Left cardiac atrium (tissue), 4 donors: ENCODE measurements around the gene NHERF2. TPM values are rescaled to one million over a fixed set of nuclear protein-coding genes. Genes with fewer than 3 reads are reported as not detected.
A peak's percentile ranks its signal among the peaks of the same experiment; 100 is the strongest.
"Not testable (repeated sequence)": the region's sequence is repeated elsewhere in the genome, so short reads cannot be mapped to it uniquely, and the experiment has no call there.

Source experiments
- ATAC-seq, 2 donors: fragments of 200-7000 bp; cut with Tn5 transposase; one replicate each; pipeline ENCODE4 v1.9.1; 2020; ENCODE audit warnings: mild to moderate bottlenecking in 2 of 2, moderate library complexity in 2 of 2
- DNase-seq: peaks from one replicate; pipeline ENCODE4 v3.0.0-alpha.2; 2020
- intact Hi-C, 2 donors: fragments of 100-400 bp; cut with DNase I; formaldehyde crosslinking; loops; one replicate each; pipeline versions ENCODE4 v1.14.1 to v1.15.1; 2022 to 2023
- total RNA-seq, 2 donors: library from RNA; stranded (reverse); fragmentation: NEBNext Ultra II Directional; extraction: Animal tissue kit (Norgen Biotek cat#: 25700); gene quantifications; one replicate each; pipeline ENCODE4 v1.2.1, GENCODE V29; 2021
- donor health status: DM: no; HTN: yes; CAD: no.
- donor health status: DM: no; HTN: yes; CAD: no; lungs with severe emphysema.
- donor health status: DM: yes; HTN: yes; CAD: no.
- donor health status: Dilated cardiomyopathy.

NHERF2 gene
- total RNA-seq, 2 donors from 2014 or later: 164 to 242 TPM

DNA sequence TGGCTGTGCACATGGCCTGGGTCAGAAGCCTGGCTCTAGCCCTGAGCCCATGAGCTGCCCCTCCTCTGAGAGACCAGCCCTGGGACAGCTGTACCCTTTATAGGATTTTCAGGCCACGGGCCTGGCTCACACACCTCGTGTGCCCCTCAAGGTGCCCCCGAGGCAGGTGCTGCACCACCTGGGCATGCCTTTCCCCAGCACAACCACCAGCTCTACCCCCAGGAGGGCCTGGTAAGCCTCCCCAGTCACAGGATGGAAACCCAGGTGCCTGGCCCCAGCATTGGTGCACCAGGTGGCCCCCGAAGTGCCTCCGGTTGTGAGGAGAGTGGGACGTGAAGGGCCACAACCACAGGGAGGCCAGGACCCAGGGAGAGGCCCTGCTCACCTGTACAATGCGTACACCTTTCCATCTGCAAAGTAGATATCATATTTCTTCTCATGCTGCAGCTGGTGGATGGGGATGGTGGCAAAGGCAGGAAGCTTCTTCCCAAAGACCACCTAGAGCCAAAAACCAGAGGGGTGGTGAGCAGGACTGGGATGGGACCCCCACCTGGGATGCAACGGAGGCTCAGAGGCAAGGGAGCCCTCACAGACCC lies 23.4 kb upstream of the NHERF2 start:
- DNase-seq (no peak), ATAC-seq (no peak)
- intact Hi-C loops: no loop called here

DNA sequence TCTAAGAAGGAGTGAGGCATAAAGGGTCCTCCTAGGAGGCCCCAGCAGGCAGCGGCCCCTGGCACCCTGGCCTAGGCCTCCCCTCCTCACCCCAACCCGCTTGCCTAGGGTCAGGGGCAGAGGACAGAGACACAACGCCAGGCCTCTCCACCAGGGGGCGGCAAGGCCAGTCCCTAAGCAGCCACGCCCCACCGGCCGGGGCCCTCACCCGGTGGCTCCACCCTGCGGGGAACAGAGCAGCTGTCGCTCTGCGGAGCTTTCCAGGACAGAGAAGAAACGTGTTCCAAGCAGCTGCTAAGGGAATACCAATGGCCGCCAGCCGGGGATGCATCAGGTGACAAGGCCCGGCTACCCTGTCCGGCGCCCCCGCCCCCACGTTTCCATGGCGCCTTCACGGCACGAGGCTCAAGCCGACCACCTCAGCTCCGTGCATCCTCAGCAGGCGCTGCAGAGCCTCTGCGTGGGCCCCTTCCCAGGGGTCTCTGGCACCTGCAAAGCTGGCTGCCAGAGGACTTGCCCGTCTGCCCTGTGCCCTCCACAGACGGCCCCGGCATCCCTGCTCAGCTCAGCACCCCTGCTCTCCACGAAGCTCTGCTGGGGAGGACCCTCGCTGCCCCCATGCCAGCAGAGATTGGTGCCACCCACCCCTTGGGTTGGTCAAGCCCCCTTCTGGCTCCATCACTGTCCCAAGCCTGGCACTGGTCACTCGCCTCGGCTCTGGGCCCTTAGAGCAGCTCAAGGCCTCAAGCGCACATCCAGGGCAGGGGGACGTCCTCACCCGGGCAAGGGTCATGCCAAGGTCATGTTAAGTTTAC lies 22.7 kb upstream of the NHERF2 start:
- peak; percentile 73 to 74 for ATAC-seq
- intact Hi-C loops: no loop called here
- DNase-seq: peak; percentile 92

DNA sequence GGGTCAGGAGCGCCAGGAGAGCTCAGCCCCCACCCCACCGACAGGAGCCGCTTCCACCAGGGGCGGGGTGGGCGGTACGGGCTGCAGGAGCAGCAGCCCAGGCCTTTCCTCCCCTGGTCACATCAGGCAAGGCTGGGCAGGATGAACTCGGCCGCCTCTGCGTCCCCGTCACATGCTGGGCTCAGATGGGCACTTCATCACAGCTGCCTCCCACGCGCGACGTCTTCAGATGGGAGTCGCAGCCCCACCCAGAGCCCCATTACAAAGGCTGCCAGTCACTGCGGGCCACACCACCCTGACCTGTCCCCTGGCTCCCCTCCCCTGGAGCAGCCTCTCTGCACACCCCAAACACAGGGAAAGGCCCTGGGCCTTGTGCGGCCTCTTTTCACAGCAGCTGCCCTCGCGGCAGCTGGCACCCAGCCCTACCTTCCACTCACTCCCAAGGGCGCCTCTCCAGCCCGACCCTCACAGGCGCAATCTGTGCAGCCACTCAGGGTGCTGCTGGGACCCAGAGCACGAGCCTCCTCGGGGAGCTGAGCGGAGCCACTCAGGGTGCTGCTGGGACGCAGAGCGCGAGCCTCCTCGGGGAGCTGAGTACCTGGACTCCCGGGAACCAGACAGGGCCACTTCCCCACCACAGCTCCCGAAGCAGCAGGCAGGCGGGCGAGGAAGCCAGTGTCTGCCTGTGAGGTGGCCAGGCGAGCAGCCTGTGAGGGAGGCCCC lies 21.7 kb upstream of the NHERF2 start:
- DNase-seq (no peak), ATAC-seq (no peak)
- intact Hi-C loops: no loop called here

DNA sequence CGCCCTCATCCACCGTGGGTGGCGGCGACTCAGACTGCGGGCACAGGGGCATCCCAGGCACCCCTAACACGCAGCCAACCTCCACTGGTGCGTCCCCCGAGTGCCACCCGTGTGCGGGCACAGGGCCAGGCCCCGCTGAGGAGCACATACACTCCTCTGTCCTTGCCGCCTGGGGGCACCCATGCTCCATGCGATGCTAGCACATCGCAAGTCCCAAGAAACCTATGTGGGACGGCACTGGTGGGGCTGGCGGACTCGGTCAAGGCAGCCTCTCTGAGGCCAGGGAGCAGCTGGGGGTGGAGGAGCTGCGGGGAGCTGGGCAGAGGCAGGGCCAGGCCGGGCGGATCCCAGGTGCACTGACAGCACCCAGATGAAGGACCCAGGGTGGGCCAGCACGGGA lies 21.1 kb upstream of the NHERF2 start:
- intact Hi-C loops: no loop called here
- DNase-seq: no peak
- ATAC-seq: no peak

DNA sequence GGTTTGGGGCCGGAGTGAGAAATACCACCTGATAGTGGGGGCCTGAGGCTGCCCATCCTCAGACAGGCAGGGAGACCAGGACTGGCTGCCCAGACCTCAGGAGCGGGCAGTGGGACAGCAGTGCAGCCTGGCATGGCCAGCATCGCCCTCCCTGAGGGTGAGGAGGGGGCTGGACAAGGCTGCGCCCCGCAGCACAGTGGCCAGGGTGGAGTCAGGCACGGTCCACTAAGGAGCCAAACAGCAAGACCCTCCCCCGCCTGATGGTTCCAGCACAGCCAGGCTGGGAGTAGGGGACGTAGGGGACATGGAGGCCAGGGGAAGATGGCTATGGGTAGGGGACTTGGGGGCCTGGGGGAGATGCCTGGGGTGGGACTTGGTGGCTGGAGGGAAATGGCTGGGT lies 20.4 kb upstream of the NHERF2 start:
- DNase-seq (no peak), ATAC-seq (no peak)
- intact Hi-C loops: no loop called here

DNA sequence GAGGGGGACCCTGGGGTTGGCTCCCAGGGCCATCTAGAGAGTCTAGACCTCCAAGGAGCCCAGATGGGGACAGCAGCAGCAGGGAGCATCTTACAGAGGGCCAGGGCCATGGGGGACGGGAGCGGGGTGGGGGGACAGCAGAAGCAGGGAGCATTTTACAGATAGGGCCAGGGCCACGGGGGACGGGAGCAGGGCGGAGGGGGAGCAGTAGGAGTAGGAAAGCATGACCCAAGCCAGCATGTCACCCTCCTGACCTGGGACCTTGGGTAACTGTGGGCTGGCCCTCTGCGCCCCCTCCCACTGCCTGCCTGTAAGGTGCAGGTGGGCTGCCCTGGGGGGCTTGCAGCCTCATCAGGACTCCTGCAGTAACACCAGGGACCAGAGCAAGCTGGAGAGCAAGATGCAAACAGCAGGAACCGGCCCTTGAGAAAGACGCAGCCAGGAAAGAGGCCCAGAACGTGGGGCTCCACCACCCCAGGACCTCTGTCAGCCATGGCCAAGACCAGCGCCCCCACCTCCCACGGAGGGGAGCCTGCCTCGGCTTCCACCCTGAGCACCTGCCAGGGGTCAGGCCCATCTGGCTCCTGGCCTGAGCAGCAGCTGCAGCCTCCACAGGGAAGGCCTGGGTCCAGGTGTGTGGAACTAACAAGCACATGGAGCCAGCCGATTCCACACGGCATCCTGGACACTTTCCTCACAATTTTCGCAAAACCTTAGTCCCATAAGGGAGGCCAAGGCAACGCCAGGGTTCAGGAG lies 19.4 kb upstream of the NHERF2 start:
- DNase-seq: no peak
- no peak for ATAC-seq
- intact Hi-C loops: no loop called here

DNA sequence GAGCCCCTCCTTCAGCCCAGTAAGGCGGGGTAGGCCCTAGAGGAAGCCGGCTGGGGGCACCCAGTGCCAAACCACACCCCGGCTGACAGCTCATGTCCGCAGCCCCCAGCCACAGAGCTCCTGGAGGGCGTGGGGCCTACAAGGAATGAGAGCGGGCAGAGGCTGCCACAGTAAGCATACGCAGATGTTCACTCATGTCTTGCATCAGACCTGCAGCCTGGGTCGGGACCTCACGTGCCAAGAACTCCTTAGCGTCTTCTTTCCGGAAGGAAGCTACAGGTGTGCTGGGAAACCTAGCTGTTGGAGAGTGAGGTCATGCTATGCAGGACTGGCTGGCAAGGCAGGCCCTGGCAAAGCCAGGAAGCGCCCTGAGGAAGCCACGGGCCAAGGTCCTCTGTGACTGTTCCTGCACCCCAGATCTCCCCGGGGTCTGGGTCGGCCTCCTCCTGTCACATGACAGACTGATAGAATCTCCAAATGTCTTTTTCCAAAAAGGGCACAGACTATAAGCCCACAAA lies 18.6 kb upstream of the NHERF2 start:
- intact Hi-C loops: no loop called here
- DNase-seq: peak; percentile 68
- peak in 1 of 2 donors; percentile 60 for ATAC-seq

DNA sequence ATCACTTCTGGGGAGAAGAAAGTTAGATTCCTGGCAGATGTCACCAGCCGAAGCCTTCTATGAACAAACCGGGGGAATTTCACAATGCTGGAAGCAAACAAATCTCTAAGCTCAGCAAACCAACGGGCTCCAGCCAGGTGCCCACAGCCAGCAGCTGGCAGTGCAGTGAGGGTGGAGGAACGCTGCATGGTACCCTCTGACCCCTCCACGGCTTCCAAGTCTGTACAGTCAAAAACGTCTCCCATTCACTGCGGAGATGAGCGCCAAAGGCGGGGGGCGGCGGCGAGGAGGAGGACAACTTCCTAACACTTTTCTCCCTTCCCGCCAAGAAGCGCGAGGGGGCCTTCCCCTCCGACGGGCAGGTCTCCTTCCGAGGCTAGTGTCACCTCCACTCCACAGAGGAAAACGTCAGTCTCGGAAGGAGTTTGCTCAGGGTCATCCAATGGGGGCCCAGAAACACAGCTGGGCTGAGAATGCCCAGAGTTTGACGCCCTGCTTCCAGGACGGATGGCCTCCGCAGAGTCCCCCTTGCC lies 18.0 kb upstream of the NHERF2 start:
- ATAC-seq: peak; percentile 2 to 3
- no peak for DNase-seq
- intact Hi-C loops: no loop called here

DNA sequence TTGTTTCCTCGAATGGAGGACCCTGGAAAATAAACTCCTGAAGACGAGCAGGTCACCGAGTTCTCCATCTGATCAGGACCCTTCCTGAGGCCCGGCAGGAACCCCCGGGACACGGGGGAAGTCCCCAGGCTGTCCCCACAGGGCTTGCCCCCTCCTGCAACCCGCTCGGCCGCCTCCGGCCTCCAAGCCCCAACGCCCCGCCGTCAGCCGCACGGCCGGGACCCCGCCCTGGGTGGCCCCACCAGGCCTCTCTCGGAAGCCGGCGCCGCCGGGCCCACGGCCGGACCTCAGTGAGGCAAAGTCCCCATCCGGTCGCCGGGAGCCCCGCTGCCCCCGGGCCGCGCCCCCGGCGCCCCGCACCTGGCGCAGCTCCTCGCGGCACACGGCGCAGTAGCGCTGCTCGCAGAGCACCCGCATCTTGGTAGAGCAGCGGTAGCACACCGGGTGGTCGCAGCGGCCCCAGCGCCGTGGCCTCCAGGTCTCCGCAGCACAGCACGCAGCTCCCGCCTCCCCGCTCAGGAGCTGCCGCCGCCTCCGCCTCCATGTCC lies 17.5 kb upstream of the NHERF2 start:
- intact Hi-C loops: no loop called here
- peak; percentile 3 to 6 for ATAC-seq
- no peak for DNase-seq

DNA sequence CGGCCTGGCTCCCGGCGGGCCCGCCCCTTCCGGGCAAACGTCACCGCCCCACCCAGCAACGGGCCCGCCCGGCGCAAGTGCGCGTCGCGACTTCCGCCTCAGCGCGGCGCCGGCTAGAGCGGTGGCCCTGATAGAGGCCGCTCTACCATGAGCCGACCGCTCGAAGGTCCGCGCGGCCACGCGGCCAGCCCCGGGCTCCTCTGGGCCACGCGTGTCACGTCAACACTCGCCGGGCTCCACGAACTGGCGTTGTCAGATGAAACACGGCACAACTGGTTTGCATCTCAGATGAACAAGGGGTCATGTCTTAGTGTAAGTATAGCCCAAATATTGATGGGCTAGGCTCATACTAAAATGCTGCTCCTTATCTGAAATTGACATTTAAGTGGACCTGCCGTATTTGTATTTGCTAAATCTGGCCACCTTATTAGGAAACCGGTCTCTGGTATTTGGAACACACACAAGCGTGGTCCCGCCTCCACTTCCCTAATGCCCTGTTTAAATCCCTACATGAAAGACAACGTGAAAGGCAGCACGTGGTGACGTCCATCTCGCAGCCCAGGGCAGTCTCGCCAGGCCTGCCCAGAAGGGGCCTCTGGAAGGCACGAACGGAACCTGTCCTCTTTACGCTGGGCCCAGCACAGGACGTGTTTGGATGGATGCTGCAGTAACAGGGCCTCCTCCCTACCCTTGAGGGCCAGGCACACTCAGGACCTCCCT lies 16.8 kb upstream of the NHERF2 start, which contains the start of gene ZNF598:
TSS of gene ZNF598 (minus strand) at position 31 of the 720 bp plus-strand sequence.
- DNase-seq (peak; percentile 90), ATAC-seq (peak; percentile 93 to 96)
- intact Hi-C loops: no loop called here

DNA sequence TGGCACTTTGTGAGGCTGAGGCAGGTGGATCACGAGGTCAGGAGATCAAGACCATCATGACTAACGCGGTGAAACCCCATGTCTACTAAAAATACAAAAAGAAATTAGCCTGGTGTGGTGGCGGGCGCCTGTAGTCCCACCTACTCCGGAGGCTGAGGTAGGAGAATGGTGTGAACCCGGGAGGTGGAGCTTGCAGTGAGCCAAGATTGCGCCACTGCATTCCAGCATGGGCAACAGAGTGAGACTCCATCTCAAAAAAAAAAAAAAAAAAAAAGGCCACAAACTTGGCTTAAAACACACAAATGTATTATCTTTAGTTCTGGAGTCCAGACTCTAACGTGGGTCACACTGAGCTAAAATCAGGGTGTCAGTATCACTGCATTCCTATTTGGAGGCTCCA lies 15.0 kb upstream of the NHERF2 start:
- DNase-seq, intact Hi-C loops, ATAC-seq: not testable (repeated sequence)

DNA sequence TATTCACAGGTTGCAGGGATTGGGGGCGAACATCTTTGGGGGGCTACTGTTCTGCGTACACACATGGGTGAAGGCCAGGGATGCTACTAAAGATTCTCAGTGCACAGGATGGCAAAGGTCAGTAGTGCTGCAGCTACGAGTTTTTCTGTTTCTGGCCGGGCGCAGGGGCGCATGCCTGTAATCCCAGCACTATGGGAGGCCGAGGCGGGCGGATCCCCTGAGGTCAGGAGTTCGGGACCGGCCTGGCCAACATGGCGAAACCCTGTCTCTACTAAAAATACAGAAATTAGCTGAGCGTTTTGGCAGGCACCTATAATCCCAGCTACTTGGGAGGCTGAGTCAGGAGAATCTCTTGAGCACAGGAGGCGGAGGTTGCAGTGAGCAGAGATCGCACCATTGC lies 13.2 kb upstream of the NHERF2 start:
- intact Hi-C loops: no loop called here
- ATAC-seq: no peak

DNA sequence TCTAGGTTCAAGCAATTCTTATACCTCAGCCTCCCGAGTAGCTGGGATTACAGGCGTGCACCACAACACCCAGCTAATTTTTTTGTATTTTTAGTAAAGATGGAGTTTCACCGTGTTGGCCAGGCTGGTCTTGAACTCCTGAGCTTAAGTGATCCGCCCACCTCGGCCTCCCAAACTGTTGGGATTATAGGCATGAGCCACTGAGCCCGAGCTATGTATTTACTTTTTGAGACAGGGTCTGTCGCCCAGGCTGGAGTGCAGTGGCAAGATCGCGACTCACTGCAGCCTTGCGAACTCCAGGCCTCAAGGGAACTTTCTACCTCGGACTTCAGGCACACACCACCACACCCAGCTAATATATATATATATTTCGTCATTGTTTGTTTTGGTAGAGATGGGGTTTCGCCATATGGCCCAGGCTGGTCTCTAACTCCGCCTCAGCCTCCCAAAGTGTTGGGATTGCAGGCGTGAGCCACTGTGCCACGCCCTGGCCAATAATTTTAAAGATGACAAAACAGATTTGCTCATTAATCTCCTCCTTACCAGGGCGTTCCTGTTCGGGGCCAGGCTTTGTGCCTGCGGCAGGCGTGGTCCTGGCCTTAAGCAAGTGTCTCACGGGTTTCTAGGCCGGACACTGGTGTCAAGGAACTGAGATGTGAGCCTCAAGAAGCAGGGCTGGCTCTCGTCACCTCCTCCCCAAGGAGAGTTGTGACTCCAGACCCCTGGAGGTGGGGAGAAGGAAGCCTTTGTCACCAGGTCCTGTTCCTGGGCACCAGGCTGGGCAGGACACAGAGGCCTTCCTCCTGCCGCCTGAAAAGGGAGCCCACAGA lies 11.4 kb upstream of the NHERF2 start:
- ATAC-seq (no peak), DNase-seq (peak; percentile 21)
- intact Hi-C loops: no loop called here

More for the DNA sequence above, 13.2 kb upstream of the NHERF2 start:
- DNase-seq: peak; percentile 17

DNA sequence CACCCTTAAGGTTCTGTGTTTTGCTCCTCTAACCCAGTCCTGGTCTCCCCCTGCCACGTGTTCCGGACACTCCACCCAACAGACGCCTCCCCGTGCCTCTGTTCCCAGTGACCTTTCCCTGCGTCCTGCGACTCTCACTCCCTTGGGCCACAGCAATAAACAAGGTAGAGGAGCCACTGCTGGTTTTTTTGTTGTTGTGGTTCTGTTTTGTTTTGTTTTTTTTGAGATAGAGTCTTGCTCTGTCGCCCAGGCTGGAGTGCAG lies 10.8 kb upstream of the NHERF2 start:
- ATAC-seq (no peak), DNase-seq (no peak)
- intact Hi-C loops: no loop called here

DNA sequence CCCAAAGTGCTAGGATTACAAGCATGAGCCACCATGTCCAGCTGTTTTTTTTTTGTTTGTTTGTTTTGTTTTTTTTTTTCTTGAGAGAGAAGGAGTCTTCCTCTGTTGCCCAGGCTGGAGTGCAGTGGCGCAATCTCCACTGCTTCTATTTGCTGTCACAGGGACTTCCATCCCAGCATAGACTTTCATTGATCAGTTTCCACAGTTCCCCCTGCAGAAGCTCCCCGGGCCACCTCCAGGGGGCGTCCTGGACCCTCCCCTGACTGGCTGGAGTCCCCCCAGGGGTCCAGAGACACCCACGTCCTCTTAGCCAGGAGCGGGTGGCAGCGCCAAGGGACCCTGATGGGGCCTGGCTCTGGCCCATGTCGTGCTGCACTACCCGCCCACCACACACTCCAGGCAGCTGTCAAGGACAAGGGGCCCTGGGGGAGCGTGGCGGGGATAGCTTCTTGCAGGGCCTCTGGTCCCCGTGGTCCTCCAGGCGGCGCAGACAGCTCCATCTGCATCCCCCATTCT lies 10.2 kb upstream of the NHERF2 start:
- peak; percentile 24 for DNase-seq
- intact Hi-C loops: no loop called here
- no peak for ATAC-seq

DNA sequence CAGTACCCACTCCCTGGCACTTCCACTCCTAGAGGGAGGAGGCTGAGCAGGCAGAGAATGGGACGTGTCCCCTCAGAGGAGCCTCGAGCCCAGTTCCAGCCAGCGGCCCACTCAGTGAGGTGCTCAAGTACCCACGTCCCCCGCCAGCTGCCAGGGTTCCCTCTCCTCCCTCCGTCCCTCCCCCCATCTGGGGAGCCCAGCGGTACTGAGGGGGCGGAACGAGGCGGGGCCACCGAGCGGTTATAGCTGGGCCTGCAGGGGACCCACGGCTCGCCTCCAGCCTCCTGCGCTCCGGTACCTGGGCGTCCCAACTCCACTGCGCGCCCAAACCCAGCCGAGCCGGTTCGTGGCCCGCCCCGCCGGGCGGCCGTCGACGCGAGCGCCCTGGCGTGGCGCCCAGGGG lies 7.2 kb upstream of the NHERF2 start, which contains the start of gene NPW:
TSS of gene NPW (plus strand) at position 268 of the 403 bp plus-strand sequence.
- no peak for ATAC-seq
- intact Hi-C loops: no loop called here
- DNase-seq: no peak
